T-cell (primary cell): ENCODE measurements around the gene MTMR1. TPM values are rescaled to one million over a fixed set of nuclear protein-coding genes. Genes with fewer than 3 reads are reported as not detected.

ENCODE experiments used
- ATAC-seq, 4 experiments: fragments of 200-7000 bp in 3 of 4; fragments of 150-1000 bp in 1 of 4; cut with Tn5 transposase; replicated peaks in 1 of 4; 1 replicate in 3 of 4; 2 replicates in 1 of 4; pipeline ENCODE4 v1.10.0; 2021; ENCODE audit warnings: moderate library complexity in 3 of 4, mild to moderate bottlenecking in 2 of 4, moderate number of reproducible peaks in 1 of 4
- CTCF ChIA-PET, 2 donors: fragments of 300-600 bp; sonication (Branson Sonifier 250); formaldehyde crosslinking; loops; one replicate each; lab custom pipeline; 2022; ENCODE audit warnings: antibody characterized with exemption in 2 of 2; lab: Charles Lee
- POLR2A ChIA-PET, 2 donors: fragments of 300-600 bp; sonication (Branson Sonifier 250); formaldehyde crosslinking; loops; one replicate each; lab custom pipeline; 2022; ENCODE audit warnings: antibody characterized with exemption in 2 of 2; lab: Charles Lee
- DNase-seq, 35 experiments: peaks; one replicate each; pipeline versions ENCODE4 v3.0.0 to v3.0.0-alpha.2; 2013 to 2023
- H3K27ac ChIP-seq: one replicate; pipeline ENCODE4 v1.5.1; 2013; ENCODE audit warnings: low read length
- H3K27me3 ChIP-seq, 2 experiments: replicated peaks in 1 of 2; 1 replicate in 1 of 2; 2 replicates in 1 of 2; pipeline versions ENCODE4 v1.6.1 to v1.7.0; 2013; ENCODE audit warnings: low read length in 1 of 2, mixed read lengths in 1 of 2; ENCODE audit not compliant: control insufficient read depth in 2 of 2, insufficient read depth in 2 of 2; ENCODE audit errors: extremely low read depth in 1 of 2
- H3K36me3 ChIP-seq, 2 donors: 1 replicate in 1 of 2; 2 replicates in 1 of 2; pipeline versions ENCODE4 v1.6.1 to v1.7.0; 2013; ENCODE audit warnings: low read length in 1 of 2; ENCODE audit not compliant: control insufficient read depth in 2 of 2, insufficient read depth in 1 of 2; ENCODE audit errors: extremely low read depth in 1 of 2
- H3K4me1 ChIP-seq, 2 experiments: 1 replicate in 1 of 2; 2 replicates in 1 of 2; pipeline versions ENCODE4 v1.6.1 to v1.7.0; 2013; ENCODE audit warnings: low read length in 2 of 2, mixed read lengths in 1 of 2; ENCODE audit not compliant: insufficient read depth in 2 of 2, control insufficient read depth in 1 of 2; ENCODE audit errors: extremely low read depth in 1 of 2
- H3K4me3 ChIP-seq, 2 donors: 1 replicate in 1 of 2; 2 replicates in 1 of 2; pipeline versions ENCODE4 v1.5.1 to v1.7.0; 2013; ENCODE audit warnings: mild to moderate bottlenecking in 2 of 2, low read length in 1 of 2, moderate library complexity in 1 of 2; ENCODE audit not compliant: control insufficient read depth in 1 of 2; ENCODE audit errors: extremely low read depth in 1 of 2
- H3K9me3 ChIP-seq: 2 replicates; pipeline ENCODE4 v1.7.0; 2013
- H3K27ac Mint-ChIP-seq, 2 donors: one replicate each; pipeline ENCODE4 v1.8.0; 2020 to 2021; ENCODE audit warnings: mild to moderate bottlenecking in 2 of 2, mixed read lengths in 2 of 2
- H3K27me3 Mint-ChIP-seq, 2 donors: one replicate each; pipeline ENCODE4 v1.8.0; 2021 to 2022; ENCODE audit warnings: mixed read lengths in 2 of 2
- H3K36me3 Mint-ChIP-seq: one replicate; pipeline ENCODE4 v1.8.0; 2021; ENCODE audit warnings: mixed read lengths
- H3K4me1 Mint-ChIP-seq, 3 donors: one replicate each; pipeline ENCODE4 v1.8.0; 2020 to 2022; ENCODE audit warnings: mixed read lengths in 3 of 3, mild to moderate bottlenecking in 1 of 3
- H3K4me3 Mint-ChIP-seq, 3 donors: one replicate each; pipeline ENCODE4 v1.8.0; 2020 to 2022; ENCODE audit warnings: mild to moderate bottlenecking in 3 of 3, mixed read lengths in 3 of 3, moderate library complexity in 3 of 3
- H3K9me3 Mint-ChIP-seq, 3 donors: one replicate each; pipeline ENCODE4 v1.8.0; 2020 to 2022; ENCODE audit warnings: mixed read lengths in 3 of 3
- WGBS: methylation state at CpG from one replicate; pipeline ENCODE4 v1.1.5; 2013; ENCODE audit warnings: missing lambda C conversion rate; ENCODE audit not compliant: insufficient coverage; 5-methylcytosine and 5-hydroxymethylcytosine counted together
- total RNA-seq, 35 experiments: library from RNA in 6 of 35; stranded (reverse) in 6 of 35; fragments of 120-200 nt in 1 of 35; gene quantifications; one replicate each; pipeline versions ENCODE4 v1.2.1 to v1.2.4 and lab custom pipeline; 2013 to 2026

Gene MTMR1
- total RNA-seq, 5 donors from 2014 or later (not counting 1 experiment from before 2014, with no cell fraction given): 33.8 to 58.3 (median 39.4) TPM

DNA sequence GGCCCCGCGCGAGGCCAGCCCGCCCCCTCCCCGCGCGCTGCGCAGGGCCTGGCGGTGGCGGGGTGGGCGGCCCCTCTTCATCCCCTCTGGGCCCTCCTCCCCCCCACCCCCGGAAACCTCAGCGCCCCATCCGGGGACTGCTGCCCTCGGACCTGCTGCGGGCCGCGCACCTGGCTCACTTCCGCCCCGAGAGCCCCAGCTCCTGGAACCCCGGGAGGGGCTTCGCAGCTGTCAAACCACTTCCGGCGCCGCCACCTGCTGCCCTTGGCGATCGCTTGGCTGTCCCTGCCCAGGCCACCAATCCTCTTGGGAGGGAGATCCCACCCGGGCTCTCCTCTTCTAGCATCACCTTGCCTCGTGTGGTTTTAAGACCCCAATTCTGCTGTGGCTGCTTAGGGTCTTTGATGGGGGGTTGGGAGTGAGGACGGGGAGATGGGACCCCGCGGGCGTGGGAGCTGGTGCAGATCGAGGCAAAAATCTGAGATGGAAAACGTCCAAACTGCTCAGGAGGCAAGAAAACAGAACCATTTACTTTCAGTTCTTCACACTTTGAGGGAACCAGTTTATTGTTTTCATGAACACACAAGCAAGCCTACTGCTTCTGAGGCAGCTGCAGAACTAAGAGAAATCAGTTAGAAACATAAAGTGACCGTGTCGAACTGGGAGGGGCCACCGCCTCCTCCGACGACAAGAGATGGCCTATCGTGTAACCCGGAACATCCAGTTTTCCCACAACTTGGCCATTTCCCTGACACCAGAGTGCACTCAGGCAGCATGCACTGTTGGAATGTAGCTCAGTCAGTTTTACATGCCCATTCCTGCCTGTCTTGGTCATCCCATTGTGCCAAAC lies 754 bp downstream of the MTMR1 start:
- Histone ChIP-seq H3K4me1 (peaks cover 27 to 65% of the 10 kb centered on the region in 2 experiments), H3K27me3 (no peaks in the 10 kb centered on the region), H3K27ac (peak overlapping the region; percentile 93), H3K9me3 (no peaks in the 10 kb centered on the region), H3K36me3 (no peaks in the 10 kb centered on the region), H3K4me3 (peak overlapping the region; percentile 58 to 59)
- H3K9me3 Mint-ChIP-seq: no peaks in the 10 kb centered on the region
- no CpG with 5 or more reads among the region's 42 CpGs for WGBS
- peak overlapping the region; percentile 99 for H3K27ac Mint-ChIP-seq
- CTCF ChIA-PET: interaction anchor here in 1 of 2 donors (1.5 to 3.5 kb wide), 3 partner anchors 10 to 754 kb away, joined by 11 to 13 read pairs (median 13); no protein-coding TSS in a partner anchor
- peak overlapping the region; percentile 88 to 94 (median 89) for H3K4me3 Mint-ChIP-seq
- H3K4me1 Mint-ChIP-seq: peaks cover 46 to 73% (median 68%) of the 10 kb centered on the region in 3 donors
- ATAC-seq: peak; percentile 53 to 74 (median 72)
- H3K36me3 Mint-ChIP-seq: no peaks in the 10 kb centered on the region
- no peaks in the 10 kb centered on the region for H3K27me3 Mint-ChIP-seq
- DNase-seq: peak; percentile 31 to 73 (median 52)
- POLR2A ChIA-PET: interaction anchor here (0.6 kb wide), 2 partner anchors 11 to 144 kb away, joined by 3 to 4 read pairs; no protein-coding TSS in a partner anchor

- Mint-ChIP-seq H3K27me3 (no peaks in the 10 kb centered on the region), H3K4me1 (peaks cover 45 to 69% (median 68%) of the 10 kb centered on the region in 3 donors), H3K4me3 (peak overlapping the region; percentile 50 to 89 (median 88)), H3K27ac (peak overlapping the region; percentile 84 to 99), H3K9me3 (no peaks in the 10 kb centered on the region), H3K36me3 (no peaks in the 10 kb centered on the region)
- H3K27me3 ChIP-seq: no peaks in the 10 kb centered on the region
- no peaks in the 10 kb centered on the region for H3K9me3 ChIP-seq
- H3K4me1 ChIP-seq: peaks cover 27 to 64% of the 10 kb centered on the region in 2 experiments
- peak in 1 of 4 experiments; percentile 20 for ATAC-seq
- DNase-seq: peak in 2 of 35 experiments; percentile 10 to 46
- H3K27ac ChIP-seq: peak overlapping the region; percentile 93
- peak overlapping the region; percentile 23 to 58 for H3K4me3 ChIP-seq
- H3K36me3 ChIP-seq: no peaks in the 10 kb centered on the region
- ChIA-PET CTCF (interaction anchor here (1.6 to 3.5 kb wide), 4 partner anchors 11 to 21 kb away, joined by 4 to 13 read pairs (median 10); no protein-coding TSS in a partner anchor), POLR2A (interaction anchor here (0.6 kb wide), 2 partner anchors 12 to 669 kb away, joined by 3 read pairs; no protein-coding TSS in a partner anchor)
- WGBS: 17% methylated on average over 2 of the region's 8 CpGs
Observed at GRCh38 chrX:150694738-150695410, 1.7 kb downstream of the MTMR1 start.

DNA sequence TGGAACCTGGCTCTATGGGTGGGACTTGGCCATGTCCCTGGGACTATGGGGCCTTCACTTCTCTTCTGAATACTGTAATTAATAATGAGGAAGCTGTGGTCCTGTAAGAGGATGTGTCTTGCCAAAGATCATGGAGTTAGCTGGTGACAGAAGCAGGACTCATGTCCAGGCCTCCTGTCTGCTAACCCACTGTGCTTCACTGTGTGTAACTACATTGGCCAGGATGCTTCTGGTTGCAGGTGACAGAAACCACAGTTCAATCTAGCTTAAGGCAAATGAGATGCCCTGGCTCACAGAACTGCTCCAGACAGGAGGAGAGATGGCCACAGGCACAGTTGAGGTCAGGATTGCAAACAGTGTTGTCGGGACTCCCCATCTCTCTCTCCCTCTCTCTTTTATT lies 3.1 kb downstream of the MTMR1 start:
- WGBS: no CpG with 5 or more reads among the region's 1 CpG
- peaks cover 46 to 64% (median 62%) of the 10 kb centered on the region in 3 donors for H3K4me1 Mint-ChIP-seq
- POLR2A ChIA-PET: interaction anchor here in 1 of 2 donors (0.6 to 0.7 kb wide), 2 partner anchors 20 to 25 kb away, joined by 3 to 5 read pairs; no protein-coding TSS in a partner anchor
- peaks cover 3% of the 10 kb centered on the region for H3K36me3 Mint-ChIP-seq
- peaks cover 22 to 56% of the 10 kb centered on the region in 2 experiments for H3K4me1 ChIP-seq
- peak overlapping the region; percentile 84 to 99 for H3K27ac Mint-ChIP-seq
- ATAC-seq (no peak), DNase-seq (peak in 1 of 35 experiments; percentile 13)
- H3K4me3 ChIP-seq: no peak overlapping the region
- CTCF ChIA-PET: interaction anchor here (1.6 to 1.7 kb wide), 2 partner anchors 13 kb away, joined by 4 to 8 read pairs; no protein-coding TSS in a partner anchor
- H3K36me3 ChIP-seq: peaks cover 0 to 6% of the 10 kb centered on the region in 2 donors
- H3K27me3 Mint-ChIP-seq: no peaks in the 10 kb centered on the region
- peak overlapping the region; percentile 19 to 88 (median 50) for H3K4me3 Mint-ChIP-seq
- H3K9me3 ChIP-seq: no peaks in the 10 kb centered on the region
- no peaks in the 10 kb centered on the region for H3K9me3 Mint-ChIP-seq
- peak overlapping the region; percentile 44 for H3K27ac ChIP-seq
- H3K27me3 ChIP-seq: no peaks in the 10 kb centered on the region

- ATAC-seq (no peak), DNase-seq (peak in 1 of 35 experiments; percentile 18)
- Histone ChIP-seq H3K9me3 (no peaks in the 10 kb centered on the region), H3K27ac (peak overlapping the region; percentile 44), H3K4me3 (no peak overlapping the region), H3K27me3 (no peaks in the 10 kb centered on the region), H3K36me3 (peaks cover 0 to 9% of the 10 kb centered on the region in 2 donors), H3K4me1 (peaks cover 17 to 52% of the 10 kb centered on the region in 2 experiments)
- H3K36me3 Mint-ChIP-seq: peaks cover 6% of the 10 kb centered on the region
- CTCF ChIA-PET: interaction anchor here in 1 of 2 donors (1.7 kb wide), 1 partner anchor 13 kb away, joined by 8 read pairs; no protein-coding TSS in a partner anchor
- peaks cover 41 to 62% (median 60%) of the 10 kb centered on the region in 3 donors for H3K4me1 Mint-ChIP-seq
- H3K27me3 Mint-ChIP-seq: no peaks in the 10 kb centered on the region
- POLR2A ChIA-PET: no interaction called here
- peak overlapping the region; percentile 8 to 88 (median 41) for H3K4me3 Mint-ChIP-seq
- no peaks in the 10 kb centered on the region for H3K9me3 Mint-ChIP-seq
- H3K27ac Mint-ChIP-seq: peak overlapping the region; percentile 84 to 86
- no CpG with 5 or more reads among the region's 4 CpGs for WGBS
Observed at GRCh38 chrX:150696866-150697265, 3.7 kb downstream of the MTMR1 start.

GRCh38 chrX:150697641-150698040 lies 4.4 kb downstream of the MTMR1 start:
- no peak overlapping the region for H3K4me3 ChIP-seq
- ChIA-PET CTCF (no interaction called here), POLR2A (no interaction called here)
- H3K27ac ChIP-seq: peak overlapping the region; percentile 44
- no peak for DNase-seq
- no peaks in the 10 kb centered on the region for H3K27me3 ChIP-seq
- Mint-ChIP-seq H3K27me3 (no peaks in the 10 kb centered on the region), H3K27ac (peak overlapping the region; percentile 84 to 86), H3K4me3 (peak overlapping the region in 1 of 3 donors; percentile 88), H3K36me3 (peaks cover 6% of the 10 kb centered on the region), H3K4me1 (peaks cover 34 to 55% (median 55%) of the 10 kb centered on the region in 3 donors), H3K9me3 (no peaks in the 10 kb centered on the region)
- peaks cover 13 to 45% of the 10 kb centered on the region in 2 experiments for H3K4me1 ChIP-seq
- no peaks in the 10 kb centered on the region for H3K9me3 ChIP-seq
- peaks cover 0 to 9% of the 10 kb centered on the region in 2 donors for H3K36me3 ChIP-seq
- WGBS: 49% methylated on average over 4 of the region's 7 CpGs
- no peak for ATAC-seq
